ENCODE measurements around the gene CCND1. TPM values are rescaled to one million over a fixed set of nuclear protein-coding genes. Genes with fewer than 3 reads are reported as not detected.
A peak's percentile ranks its signal among the peaks of the same experiment; 100 is the strongest.

The CCND1 gene
- total and polyA plus RNA-seq, 2 of the 8 experiments (the other 6 are each of a cell fraction or from before 2014, with no cell fraction given) = 64.5 to 170 TPM

DNA sequence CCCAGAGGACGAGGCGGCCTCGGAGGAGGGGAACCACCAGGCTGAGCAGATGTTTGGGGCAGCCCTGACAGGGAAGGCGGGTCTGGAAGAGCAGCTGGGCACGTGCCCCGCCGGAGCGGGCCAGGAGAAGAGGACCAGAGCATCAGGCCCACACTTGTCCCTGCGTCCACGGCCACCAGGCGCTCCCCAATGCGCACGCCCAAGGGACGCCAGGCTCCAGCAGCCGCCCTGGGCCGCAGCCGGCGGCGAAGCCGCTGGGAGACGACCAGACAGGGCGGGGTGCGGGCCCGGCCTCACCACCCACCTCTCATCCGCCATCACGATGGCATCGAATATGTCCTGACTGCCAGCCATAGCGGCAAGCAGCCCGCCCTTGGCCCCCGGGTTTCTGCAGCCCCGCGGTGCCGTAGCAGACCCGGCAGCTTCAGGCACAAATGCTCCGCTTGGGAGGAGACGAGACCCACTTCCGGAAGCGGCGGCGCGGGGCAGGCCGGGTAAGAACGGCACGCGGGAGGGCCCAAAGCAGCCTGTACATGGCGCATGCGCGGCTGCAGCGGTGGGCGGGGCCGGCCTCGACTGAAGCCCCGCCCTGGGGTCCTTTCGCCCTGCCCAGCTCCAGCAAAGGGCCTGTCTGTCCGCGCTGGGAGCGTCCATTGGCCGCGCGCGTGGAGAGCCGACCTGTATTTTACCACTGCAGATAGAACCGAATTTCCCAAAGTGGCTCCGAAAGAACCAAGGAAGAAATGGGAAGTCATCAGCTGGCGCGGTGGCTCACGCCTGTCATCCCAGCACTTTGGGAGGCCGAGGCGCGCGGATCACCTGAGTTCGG lies 34.1 kb downstream of the CCND1 start, which contains the start of gene LTO1:
Gene LTO1, minus strand, starts transcription at position 468 of the 829 bp plus-strand sequence. Its CDS starts 114 bp downstream, at position 354.
- Histone ChIP-seq H4K20me1 (replicated peaks in 1 of 2; ENCODE audit: control insufficient read depth in 1 of 2, insufficient read depth in 2 of 2, low read length in 2 of 2) (peaks cover 7 to 9% of the 10 kb centered on the region in 2 experiments), H4K91ac (replicated peaks; ENCODE audit: insufficient read length, low read length) (no peak within 1 kb of the TSS), H3K23me2 (ENCODE audit: low read depth, low read length) (no peaks in the 10 kb centered on the region; the same call in 1 of the 2 replicates), H3K9me3 (ENCODE audit: insufficient read depth in 2 of 2, low read depth in 1 of 2, low read length in 1 of 2) (no peaks in the 10 kb centered on the region), H3K79me1 (ENCODE audit: low read depth, low read length) (peaks cover 11% of the 10 kb centered on the region), H4K8ac (ENCODE audit: extremely low read depth, insufficient read depth, low read length) (peak within 1 kb of the TSS; percentile 94), H3K9ac (replicated peaks in 1 of 4; ENCODE audit: extremely low read depth in 1 of 4, low read depth in 3 of 4, low read length in 3 of 4) (peak within 1 kb of the TSS; percentile 71 to 84 (median 74)), H2BK20ac (ENCODE audit: low read length) (no peak within 1 kb of the TSS), H3K4me1 (replicated peaks in 1 of 4; ENCODE audit: control insufficient read depth in 3 of 4, insufficient read depth in 4 of 4, low read length in 3 of 4) (peaks cover 3 to 5% (median 4%) of the 10 kb centered on the region in 4 experiments), H4K5ac (ENCODE audit: insufficient read length, low read depth, low read length) (no peak within 1 kb of the TSS), H3K79me2 (ENCODE audit: control insufficient read depth in 1 of 2, insufficient read depth in 2 of 2, low read length in 2 of 2) (peaks cover 5 to 20% of the 10 kb centered on the region in 2 experiments; a peak in 3 of 4 replicates), H3K4me2 (ENCODE audit: insufficient read depth in 1 of 2, low read depth in 2 of 2, low read length in 2 of 2) (peak within 1 kb of the TSS; percentile 93 to 98), H2AK5ac (ENCODE audit: low read depth, low read length) (no peak within 1 kb of the TSS), H3K36me3 (ENCODE audit: control insufficient read depth in 2 of 4, insufficient read depth in 4 of 4, low read length in 3 of 4) (peaks cover 3 to 10% (median 7%) of the 10 kb centered on the region in 4 experiments; a peak in 7 of 8 replicates), H3K56ac (replicated peaks; ENCODE audit: insufficient read length, low read depth, low read length) (no peak within 1 kb of the TSS), H2BK12ac (ENCODE audit: low read depth, low read length) (no peak within 1 kb of the TSS), H3K27ac (ENCODE audit: low read depth, low read length) (no peak within 1 kb of the TSS; the same call in 1 of the 2 replicates), H3K18ac (ENCODE audit: extremely low read depth, low read length) (no peak within 1 kb of the TSS), H3K23ac (ENCODE audit: insufficient read length) (no peak within 1 kb of the TSS), H3K14ac (ENCODE audit: insufficient read length) (no peak within 1 kb of the TSS), H3K4ac (replicated peaks; ENCODE audit: insufficient read length, low read depth, low read length) (peak within 1 kb of the TSS; percentile 83), H2BK15ac (ENCODE audit: low read length) (no peak within 1 kb of the TSS), H2BK120ac (replicated peaks; ENCODE audit: low read depth, low read length) (no peak within 1 kb of the TSS), H2AFZ (ENCODE audit: low read length) (no peak within 1 kb of the TSS; the same call in 1 of the 2 replicates), H3K4me3 (ENCODE audit: extremely low read depth in 1 of 4, insufficient read depth in 2 of 4, low read depth in 3 of 4, low read length in 4 of 4) (peak within 1 kb of the TSS; percentile 71 to 92 (median 88)), H2BK5ac (ENCODE audit: low read depth, low read length) (0 out of 2 replicates have a peak within 1 kb of the TSS, but pooled peaks have one; percentile 26), H3K27me3 (replicated peaks in 1 of 4; ENCODE audit: control insufficient read depth in 3 of 4, extremely low read depth in 1 of 4, insufficient read depth in 3 of 4, low read length in 3 of 4) (no peaks in the 10 kb centered on the region)
- CTCF ChIA-PET (ENCODE audit: partially characterized antibody) = interaction anchor here (0.5 to 3.6 kb wide), 11 partner anchors 9 to 560 kb away, joined by 3 to 18 read pairs (median 3); partner anchors contain the start of gene MYEOV
- peak; percentile 85 to 99 for DNase-seq (ENCODE audit: low read depth in 1 of 2, low spot score in 2 of 2)
- POLR2A ChIA-PET (ENCODE audit: partially characterized antibody) = interaction anchor here (0.6 to 2.1 kb wide), 11 partner anchors 11 to 231 kb away, joined by 3 to 8 read pairs (median 3); partner anchors contain the start of gene FGF19
- 9% methylated on average over 58 of the region's 72 CpGs; no CpG with 5 or more reads in 1 of the 2 experiments for WGBS, 2 experiments (ENCODE audit: extremely low coverage in 1 of 2, insufficient coverage in 1 of 2, insufficient read length in 1 of 2, insufficient replicate concordance in 2 of 2, low coverage in 1 of 2, low lambda C conversion rate in 2 of 2, missing lambda C conversion rate in 1 of 2)
- FAIRE-seq = no peak
- TF ChIP-seq POLR2AphosphoS5 (IDR thresholded peaks at IDR 0.05; ENCODE audit: low read depth, low read length) (peak; percentile 69; the same call in 1 of the 2 replicates), TAF7 (optimal IDR thresholded peaks at IDR 0.05; ENCODE audit: borderline replicate concordance, low read depth, low read length) (peak; percentile 36), SP4 (IDR thresholded peaks at IDR 0.05; ENCODE audit: low read length) (no peak), SIRT6 (IDR thresholded peaks at IDR 0.05; ENCODE audit: low read length) (no peak), SP2 (IDR thresholded peaks at IDR 0.05; ENCODE audit: low read length) (no peak)
- TF ChIP-seq, protein P1, sequence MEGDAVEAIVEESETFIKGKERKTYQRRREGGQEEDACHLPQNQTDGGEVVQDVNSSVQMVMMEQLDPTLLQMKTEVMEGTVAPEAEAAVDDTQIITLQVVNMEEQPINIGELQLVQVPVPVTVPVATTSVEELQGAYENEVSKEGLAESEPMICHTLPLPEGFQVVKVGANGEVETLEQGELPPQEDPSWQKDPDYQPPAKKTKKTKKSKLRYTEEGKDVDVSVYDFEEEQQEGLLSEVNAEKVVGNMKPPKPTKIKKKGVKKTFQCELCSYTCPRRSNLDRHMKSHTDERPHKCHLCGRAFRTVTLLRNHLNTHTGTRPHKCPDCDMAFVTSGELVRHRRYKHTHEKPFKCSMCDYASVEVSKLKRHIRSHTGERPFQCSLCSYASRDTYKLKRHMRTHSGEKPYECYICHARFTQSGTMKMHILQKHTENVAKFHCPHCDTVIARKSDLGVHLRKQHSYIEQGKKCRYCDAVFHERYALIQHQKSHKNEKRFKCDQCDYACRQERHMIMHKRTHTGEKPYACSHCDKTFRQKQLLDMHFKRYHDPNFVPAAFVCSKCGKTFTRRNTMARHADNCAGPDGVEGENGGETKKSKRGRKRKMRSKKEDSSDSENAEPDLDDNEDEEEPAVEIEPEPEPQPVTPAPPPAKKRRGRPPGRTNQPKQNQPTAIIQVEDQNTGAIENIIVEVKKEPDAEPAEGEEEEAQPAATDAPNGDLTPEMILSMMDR (IDR thresholded peaks at IDR 0.05; ENCODE audit: control extremely low read depth in 1 of 3, insufficient read depth in 1 of 3, low read depth in 1 of 3, low read length in 3 of 3) = no peak

Data from H1 (cell line).